Heart right ventricle (tissue), 16 donors: ENCODE results near the gene ZNF521. TPM values are rescaled to one million over a fixed set of nuclear protein-coding genes. Genes with fewer than 3 reads are reported as not detected.

Experiments
- ATAC-seq, 8 donors: fragments of 200-7000 bp; cut with Tn5 transposase; one replicate each; pipeline ENCODE4 v1.9.1; 2020; ENCODE audit warnings: mild to moderate bottlenecking in 8 of 8, moderate library complexity in 8 of 8, moderate number of reproducible peaks in 1 of 8
- DNase-seq, 2 donors: peaks; one replicate each; pipeline ENCODE4 v3.0.0-alpha.2; 2020
- H3K27ac ChIP-seq, 10 donors: fragments of 200-600 bp; sonication (generic) in 2 of 10; one replicate each; pipeline versions ENCODE4 v1.5.0 to v1.8.0; 2020 to 2022; ENCODE audit warnings: mild to moderate bottlenecking in 3 of 10
- H3K27me3 ChIP-seq, 7 donors: fragments of 200-600 bp; one replicate each; pipeline ENCODE4 v1.8.0; 2021 to 2022; ENCODE audit warnings: mild to moderate bottlenecking in 2 of 7
- H3K36me3 ChIP-seq, 9 donors: fragments of 200-600 bp; sonication (generic) in 1 of 9; one replicate each; pipeline versions ENCODE4 v1.5.0 to v1.8.0; 2020 to 2022; ENCODE audit warnings: mild to moderate bottlenecking in 2 of 9
- H3K4me1 ChIP-seq, 9 donors: fragments of 200-600 bp; sonication (generic) in 1 of 9; one replicate each; pipeline versions ENCODE4 v1.5.0 to v1.8.0; 2020 to 2022; ENCODE audit warnings: mild to moderate bottlenecking in 4 of 9
- H3K4me3 ChIP-seq, 10 donors: fragments of 200-600 bp; sonication (generic) in 2 of 10; one replicate each; pipeline versions ENCODE4 v1.5.0 to v1.8.0; 2020 to 2022; ENCODE audit warnings: mild to moderate bottlenecking in 7 of 10, moderate library complexity in 2 of 10
- H3K9me3 ChIP-seq, 11 donors: fragments of 200-600 bp in 10 of 11; sonication (generic) in 2 of 11; one replicate each; pipeline versions ENCODE4 v1.5.0 to v1.8.0; 2013 to 2022; ENCODE audit warnings: mild to moderate bottlenecking in 2 of 11, control low read depth in 1 of 11, moderate library complexity in 1 of 11
- WGBS, 2 donors: extraction: QIAGEN DNeasy Blood & Tissue Kit; methylation state at CpG; one replicate each; pipeline ENCODE4 v1.1.7; 2013; ENCODE audit warnings: inconsistent platforms in 1 of 2; 5-methylcytosine and 5-hydroxymethylcytosine counted together
- intact Hi-C, 10 donors: fragments of 100-400 bp; cut with DNase I; formaldehyde crosslinking; loops; one replicate each; pipeline versions ENCODE4 v1.11.1 to v1.14.2; 2022
- polyA plus RNA-seq, 2 donors: library from polyadenylated mRNA; stranded (reverse); fragments of 200-250 nt; gene quantifications; one replicate each; pipeline ENCODE4 v1.2.3, GENCODE V29; 2013
- total RNA-seq, 10 donors: library from RNA; stranded (reverse); fragmentation: NEBNext Ultra II Directional in 3 of 10; extraction: Animal tissue kit (Norgen Biotek cat#: 25700) in 3 of 10; gene quantifications; one replicate each; pipeline versions ENCODE4 v1.2.1 to v1.2.4, GENCODE V29; 2021 to 2023
- TF ChIP-seq, protein P1 (sequence below), 9 donors: fragments of 200-600 bp; sonication (generic) in 2 of 9; IDR thresholded peaks; one replicate each; pipeline versions ENCODE4 v1.5.0 to v1.8.0; 2021 to 2022; ENCODE audit warnings: antibody characterized with exemption in 9 of 9, mild to moderate bottlenecking in 5 of 9, moderate library complexity in 1 of 9
- donor health status: Arrhythmogenic right ventricular cardiomyopathy.
- donor health status: ischemic (EF 13 %, LVEDD 7.1; RV severe dilation, severe dysfunction).
- donor health status: healthy with polysubstance abuse.
- donor health status: DM: no; HTN: yes; CAD: no.
- donor health status: DM: no; HTN: no; CAD: no.
- donor health status: ischemic (EF 25% LVEDD 6.9; RV normal size, moderate dysfunction).
- donor health status: ischemic (EF 25% LVEDD 5.7; RV mildly dilated, moderate dysfunction).
- donor health status: healthy.
- donor health status: DM: yes; HTN: yes; CAD: no.
- donor health status: Ischemic cardiomyopathy.
- donor health status: ischemic (EF 35%, LVEDD 5.7; RV mildly dilated, moderate dysfunction).
- donor health status: nonischemic (EF 11% LVEDD 7.7; RV severe dilation, severe dysfunction).
- donor health status: DM: yes; HTN: yes; CAD: no.
- donor health status: PGD.
- donor health status: ischemic (EF 29% LVEDD 5.4; RV normal size, mild dysfunction).
- donor health status: nonischemic (EF 23%, LVEDD 6.1; RV moderate dilation, normal function).

The ZNF521 gene
- total and polyA plus RNA-seq, 12 donors: 3.3 to 26.4 (median 15.5) TPM

DNA sequence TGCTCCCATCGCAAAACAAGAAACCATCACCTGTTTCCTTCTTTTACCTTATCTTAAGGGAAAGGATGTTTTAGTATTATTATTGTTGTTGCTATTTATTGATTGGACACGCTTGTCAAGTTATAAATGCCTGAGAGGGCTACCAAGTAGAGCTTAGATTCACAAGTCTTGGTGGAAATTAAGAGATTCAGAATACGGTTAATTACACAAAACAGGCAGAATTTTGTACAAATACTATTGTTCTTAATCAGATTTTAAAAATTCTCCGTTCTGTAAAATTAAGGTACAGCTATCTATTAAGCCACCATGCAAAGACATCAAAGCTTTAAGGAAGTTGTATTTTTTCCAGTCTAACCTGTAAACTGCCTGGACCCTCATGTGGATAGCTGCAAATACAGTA, 1.1 kb upstream of the ZNF521 start:
- DNase-seq (no peak), ATAC-seq (no peak)
- Histone ChIP-seq H3K4me3 (peak overlapping the region in 7 of 10 donors; percentile 26 to 86 (median 73)), H3K36me3 (no peaks in the 10 kb centered on the region), H3K9me3 (no peaks in the 10 kb centered on the region), H3K27me3 (peaks cover 0 to 67% (median 0%) of the 10 kb centered on the region in 7 donors), H3K27ac (peak overlapping the region in 1 of 10 donors; percentile 72), H3K4me1 (peaks cover 3 to 18% (median 8%) of the 10 kb centered on the region in 9 donors)
- TF ChIP-seq, protein P1, sequence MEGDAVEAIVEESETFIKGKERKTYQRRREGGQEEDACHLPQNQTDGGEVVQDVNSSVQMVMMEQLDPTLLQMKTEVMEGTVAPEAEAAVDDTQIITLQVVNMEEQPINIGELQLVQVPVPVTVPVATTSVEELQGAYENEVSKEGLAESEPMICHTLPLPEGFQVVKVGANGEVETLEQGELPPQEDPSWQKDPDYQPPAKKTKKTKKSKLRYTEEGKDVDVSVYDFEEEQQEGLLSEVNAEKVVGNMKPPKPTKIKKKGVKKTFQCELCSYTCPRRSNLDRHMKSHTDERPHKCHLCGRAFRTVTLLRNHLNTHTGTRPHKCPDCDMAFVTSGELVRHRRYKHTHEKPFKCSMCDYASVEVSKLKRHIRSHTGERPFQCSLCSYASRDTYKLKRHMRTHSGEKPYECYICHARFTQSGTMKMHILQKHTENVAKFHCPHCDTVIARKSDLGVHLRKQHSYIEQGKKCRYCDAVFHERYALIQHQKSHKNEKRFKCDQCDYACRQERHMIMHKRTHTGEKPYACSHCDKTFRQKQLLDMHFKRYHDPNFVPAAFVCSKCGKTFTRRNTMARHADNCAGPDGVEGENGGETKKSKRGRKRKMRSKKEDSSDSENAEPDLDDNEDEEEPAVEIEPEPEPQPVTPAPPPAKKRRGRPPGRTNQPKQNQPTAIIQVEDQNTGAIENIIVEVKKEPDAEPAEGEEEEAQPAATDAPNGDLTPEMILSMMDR (IDR thresholded peaks at IDR 0.05): no peak
- 67 to 69% methylated on average over 4 of the region's 4 CpGs for WGBS, 2 donors
- intact Hi-C loops: loop anchor here in 7 of 10 donors (5.0 to 10.0 kb wide), 13 partner anchors 121 to 958 kb away; partner anchors contain the start of gene OSBPL1A (in 1 of the 7)

DNA sequence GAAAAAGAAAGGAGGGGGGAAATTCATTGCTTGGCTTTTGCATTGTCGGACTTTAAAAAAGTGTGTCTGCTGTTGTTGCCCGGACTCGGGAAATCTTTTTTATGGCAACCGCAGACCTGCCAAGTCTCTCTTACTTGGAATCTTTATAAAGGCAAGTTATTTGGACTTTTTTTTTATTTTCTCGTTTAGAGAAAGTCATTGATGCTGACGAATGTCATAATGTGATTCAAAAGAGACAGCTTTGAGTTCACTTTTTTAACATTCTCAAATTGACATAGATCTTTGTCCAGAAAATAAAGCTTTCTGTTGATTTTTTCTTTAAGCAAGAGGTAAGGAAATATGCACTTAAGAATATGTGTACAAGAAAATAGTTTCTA, 651 bp upstream of the ZNF521 start:
- no peaks in the 10 kb centered on the region for H3K9me3 ChIP-seq
- no peaks in the 10 kb centered on the region for H3K36me3 ChIP-seq
- intact Hi-C loops: loop anchor here in 7 of 10 donors (5.0 to 10.0 kb wide), 13 partner anchors 120 to 958 kb away; partner anchors contain the start of gene OSBPL1A (in 1 of the 7)
- no peak for ATAC-seq
- no peak for DNase-seq
- H3K27me3 ChIP-seq: peaks cover 0 to 72% (median 0%) of the 10 kb centered on the region in 7 donors
- TF ChIP-seq, protein P1 (IDR thresholded peaks at IDR 0.05): peak in 1 of 9 donors; percentile 0
- H3K27ac ChIP-seq: peak overlapping the region in 9 of 10 donors; percentile 4 to 72 (median 54)
- WGBS, 2 donors: 0 to 1% methylated on average over 6 of the region's 6 CpGs
- peaks cover 3 to 23% (median 11%) of the 10 kb centered on the region in 9 donors for H3K4me1 ChIP-seq
- H3K4me3 ChIP-seq: peak overlapping the region; percentile 19 to 86 (median 57)

DNA sequence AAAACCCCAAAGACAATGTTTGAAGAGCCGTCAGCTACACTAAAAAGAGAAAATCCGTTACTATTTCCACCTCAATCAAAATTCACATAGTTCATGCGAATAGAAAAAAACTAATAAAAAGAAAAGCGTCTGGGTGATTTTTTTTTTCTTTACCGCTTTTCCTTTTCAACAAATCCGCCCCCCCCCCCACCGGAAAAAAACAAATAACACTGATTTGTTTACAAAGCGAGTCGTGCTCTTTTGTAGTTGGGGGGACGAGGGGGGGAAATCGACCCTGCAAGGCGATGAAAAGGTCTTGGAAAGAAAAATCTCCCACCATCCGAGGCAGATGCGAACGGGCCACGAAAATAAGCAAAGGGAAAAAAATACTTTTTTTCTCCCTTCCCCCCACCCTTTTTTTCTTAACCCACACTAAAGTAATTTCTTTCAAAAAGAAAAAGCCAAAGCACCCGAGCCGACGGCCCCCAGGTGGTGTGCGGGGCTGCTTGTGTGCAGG, 638 bp downstream of the ZNF521 start:
- peak in 1 of 2 donors; percentile 18 for DNase-seq
- H3K27ac ChIP-seq: peak overlapping the region; percentile 91 to 97 (median 94)
- ATAC-seq: no peak
- WGBS, 2 donors: 0% methylated on average over 20 of the region's 20 CpGs
- no peaks in the 10 kb centered on the region for H3K36me3 ChIP-seq
- TF ChIP-seq, protein P1 (IDR thresholded peaks at IDR 0.05): peak in 2 of 9 donors; percentile 2 to 6
- H3K27me3 ChIP-seq: peaks cover 0 to 81% (median 0%) of the 10 kb centered on the region in 7 donors
- H3K9me3 ChIP-seq: no peaks in the 10 kb centered on the region
- H3K4me3 ChIP-seq: peak overlapping the region; percentile 68 to 91 (median 79)
- intact Hi-C loops: loop anchor here in 7 of 10 donors (2.0 to 10.0 kb wide), 14 partner anchors 119 to 957 kb away; partner anchors contain the start of gene OSBPL1A (in 1 of the 7)
- H3K4me1 ChIP-seq: peaks cover 3 to 36% (median 21%) of the 10 kb centered on the region in 9 donors

DNA sequence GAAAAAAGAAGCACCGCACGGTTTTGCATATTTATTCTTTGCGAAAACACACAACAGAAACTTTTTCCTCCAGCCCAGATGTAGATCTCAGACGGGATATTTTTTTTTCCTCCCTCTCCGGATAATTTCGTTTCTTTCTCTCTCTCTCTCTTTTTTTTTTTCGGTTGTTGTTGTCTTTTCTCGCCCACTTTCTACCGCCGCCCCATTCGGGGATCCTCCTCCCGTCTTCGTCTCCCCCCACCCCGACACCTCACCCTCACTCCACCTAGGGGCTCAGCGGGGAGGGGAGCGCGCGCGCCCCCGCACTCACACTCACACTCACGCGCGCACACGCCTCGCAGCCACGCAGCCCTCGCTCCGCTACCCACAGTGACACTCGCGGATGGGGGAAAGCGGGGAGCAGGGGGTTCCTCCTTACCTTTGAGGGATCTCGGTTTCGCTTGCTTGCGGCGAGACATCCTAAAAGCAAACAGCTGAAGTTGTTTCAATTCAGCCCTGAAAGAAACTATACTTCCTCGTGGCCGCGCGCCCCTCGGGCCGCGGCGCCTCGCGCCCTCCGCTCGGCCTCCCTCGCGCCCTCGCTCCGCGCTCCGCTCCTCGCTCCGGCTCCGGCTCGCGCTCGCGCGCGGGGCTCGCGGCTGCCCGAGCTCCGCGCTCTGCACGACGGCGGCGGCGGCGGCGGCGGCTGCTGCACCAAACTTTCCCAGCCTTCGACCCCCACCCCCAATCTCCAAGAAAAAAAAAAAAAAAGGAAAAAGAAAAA, 1.3 kb downstream of the ZNF521 start:
- TF ChIP-seq, protein P1 (IDR thresholded peaks at IDR 0.05): no peak
- WGBS, 2 donors: 0 to 1% methylated on average over 75 to 76 of the region's 76 CpGs
- peak overlapping the region; percentile 68 to 91 (median 79) for H3K4me3 ChIP-seq
- peaks cover 3 to 42% (median 22%) of the 10 kb centered on the region in 9 donors for H3K4me1 ChIP-seq
- H3K36me3 ChIP-seq: no peaks in the 10 kb centered on the region
- peaks cover 0 to 78% (median 0%) of the 10 kb centered on the region in 7 donors for H3K27me3 ChIP-seq
- intact Hi-C loops: loop anchor here in 7 of 10 donors (2.0 to 10.0 kb wide), 14 partner anchors 118 to 956 kb away; partner anchors contain the start of gene OSBPL1A (in 1 of the 7)
- peak; percentile 57 to 76 (median 66) for ATAC-seq
- no peaks in the 10 kb centered on the region for H3K9me3 ChIP-seq
- peak; percentile 43 to 60 for DNase-seq
- peak overlapping the region; percentile 91 to 97 (median 94) for H3K27ac ChIP-seq
